NCI-H446 treated with DMSO at 0.1 percent for 48 hours (cell line): ENCODE results near the gene SMCR8.
"Not testable (repeated sequence)": the region's sequence is repeated elsewhere in the genome, so short reads cannot be mapped to it uniquely, and the experiment has no call there.

ENCODE experiments used
- DNase-seq: peaks from one replicate; lab custom pipeline; 2025; lab: John Stamatoyannopoulos, UW

The SMCR8 gene

GRCh38 chr17:18314731-18315561 lies at the start of gene SMCR8, which contains the start of gene TOP3A:
Gene SMCR8 (plus strand): TSS chr17:18315293. CDS start chr17:18315790, 497 bp downstream.
Gene TOP3A (minus strand): TSS chr17:18314994. CDS start chr17:18314778, 216 bp downstream.
- DNase-seq, result peak; percentile 94

- DNase-seq, result no peak
Observed at GRCh38 chr17:18267366-18267765, 47.7 kb upstream of the SMCR8 start.

GRCh38 chr17:18267927-18268711 lies 47.0 kb upstream of the SMCR8 start:
- DNase-seq, result no peak

GRCh38 chr17:18270046-18270931 lies 44.8 kb upstream of the SMCR8 start:
- DNase-seq, result no peak

GRCh38 chr17:18277076-18277475 lies 38.0 kb upstream of the SMCR8 start:
- no peak for DNase-seq

- DNase-seq, result no peak
Observed at GRCh38 chr17:18278867-18279266, 36.2 kb upstream of the SMCR8 start.

GRCh38 chr17:18280249-18280648 lies 34.8 kb upstream of the SMCR8 start:
- no peak for DNase-seq

GRCh38 chr17:18280766-18281371 lies 34.2 kb upstream of the SMCR8 start:
- no peak for DNase-seq

GRCh38 chr17:18281788-18282187 lies 33.3 kb upstream of the SMCR8 start:
- DNase-seq, result no peak

- no peak for DNase-seq
Observed at GRCh38 chr17:18285296-18285695, 29.8 kb upstream of the SMCR8 start.

GRCh38 chr17:18291718-18292540 lies 23.2 kb upstream of the SMCR8 start:
- DNase-seq, result no peak

- DNase-seq, result not testable (repeated sequence)
Observed at GRCh38 chr17:18298061-18298460, 17.0 kb upstream of the SMCR8 start.

- no peak for DNase-seq
Observed at GRCh38 chr17:18300725-18301480, 14.2 kb upstream of the SMCR8 start.

- DNase-seq, result not testable (repeated sequence)
Observed at GRCh38 chr17:18303206-18303605, 11.9 kb upstream of the SMCR8 start.

- DNase-seq, result no peak
Observed at GRCh38 chr17:18309202-18309601, 5.9 kb upstream of the SMCR8 start.

- DNase-seq, result no peak
Observed at GRCh38 chr17:18314059-18314730, 898 bp upstream of the SMCR8 start.

GRCh38 chr17:18315562-18315922 lies 449 bp downstream of the SMCR8 start:
- DNase-seq, result no peak

GRCh38 chr17:18315961-18316360 lies 868 bp downstream of the SMCR8 start:
- no peak for DNase-seq

- no peak for DNase-seq
Observed at GRCh38 chr17:18318117-18318516, 3.0 kb downstream of the SMCR8 start.
